Activated CD4-positive, CD25-positive, alpha-beta regulatory T cell treated with anti-CD3 and anti-CD28 coated beads, Interleukin-2, amount 50 U/mL, for 72 hours (primary cell): ENCODE measurements around the gene SMYD1.
A peak's percentile ranks its signal among the peaks of the same experiment; 100 is the strongest.
"Not testable (repeated sequence)": the region's sequence is repeated elsewhere in the genome, so short reads cannot be mapped to it uniquely, and the experiment has no call there.

ENCODE experiments used
- DNase-seq: peaks from one replicate; pipeline ENCODE4 v3.0.0; 2021

SMYD1 gene

GRCh38 chr2:88067598-88067997, at the start of gene SMYD1:
SMYD1 (plus strand) TSS chr2:88067825; CDS start chr2:88067865, 40 bp downstream.
- no peak for DNase-seq

- not testable (repeated sequence) for DNase-seq
Observed at GRCh38 chr2:88018077-88018805, 49.4 kb upstream of the SMYD1 start.

DNA sequence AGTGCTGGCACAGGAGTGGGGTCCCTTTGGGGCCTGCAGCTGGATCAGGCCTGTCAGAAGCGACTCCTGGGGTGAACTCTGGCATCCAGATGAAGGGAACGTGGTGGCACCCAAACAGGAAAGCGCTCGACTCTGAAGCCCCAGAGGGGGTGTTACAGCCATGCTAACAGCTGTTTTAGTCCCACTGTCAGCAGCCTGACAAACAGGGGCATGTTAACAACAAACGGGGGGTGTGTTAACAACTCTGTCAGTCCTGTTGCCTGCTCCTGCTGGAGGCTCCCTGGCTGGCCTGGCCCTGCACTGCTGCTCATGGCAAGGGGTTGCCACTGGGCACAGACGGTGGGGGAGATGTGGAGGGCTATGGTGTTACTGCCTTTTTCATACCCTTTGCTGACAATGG, 48.7 kb upstream of the SMYD1 start:
- DNase-seq: no peak

DNA sequence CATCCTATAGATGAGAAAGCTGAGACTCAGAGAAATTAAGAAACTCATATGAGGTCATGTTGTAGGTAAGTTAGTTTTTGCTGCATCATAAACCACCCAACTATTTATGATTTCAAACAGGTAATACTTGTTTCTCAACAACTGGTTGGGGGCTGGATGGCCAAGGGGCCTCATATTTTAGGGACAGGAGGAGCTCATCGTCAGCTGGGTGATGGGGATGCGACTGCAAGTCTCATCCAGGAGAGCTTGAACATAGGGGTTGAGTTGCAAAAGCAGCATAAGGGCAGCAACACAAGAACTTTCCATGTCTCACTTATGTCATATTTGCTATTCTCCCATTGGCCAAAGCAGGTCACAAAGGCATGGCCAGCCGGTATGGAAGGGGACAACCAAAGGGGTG, 47.6 kb upstream of the SMYD1 start:
- DNase-seq: no peak

DNA sequence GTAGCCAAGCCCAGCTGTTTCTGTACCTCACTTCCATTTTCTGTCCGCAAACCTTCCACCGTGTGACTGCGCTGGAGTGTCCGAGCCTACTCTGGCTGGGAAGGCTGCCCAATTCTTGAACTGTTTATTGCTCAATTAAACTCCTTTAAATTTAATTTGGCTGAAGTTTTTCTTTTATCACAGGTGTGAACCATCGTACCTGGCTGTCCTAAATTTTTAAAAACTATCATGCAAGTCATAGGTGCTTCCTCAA, 45.0 kb upstream of the SMYD1 start:
- DNase-seq: no peak

GRCh38 chr2:88024509-88024908, 43.1 kb upstream of the SMYD1 start:
- DNase-seq: no peak

GRCh38 chr2:88027697-88028389, 39.8 kb upstream of the SMYD1 start:
- DNase-seq: no peak

- no peak for DNase-seq
Observed at GRCh38 chr2:88028931-88029330, 38.7 kb upstream of the SMYD1 start.

GRCh38 chr2:88032070-88032702, 35.4 kb upstream of the SMYD1 start:
- no peak for DNase-seq

GRCh38 chr2:88036182-88036581, 31.4 kb upstream of the SMYD1 start:
- DNase-seq: no peak

- no peak for DNase-seq
Observed at GRCh38 chr2:88036606-88037005, 31.0 kb upstream of the SMYD1 start.

DNA sequence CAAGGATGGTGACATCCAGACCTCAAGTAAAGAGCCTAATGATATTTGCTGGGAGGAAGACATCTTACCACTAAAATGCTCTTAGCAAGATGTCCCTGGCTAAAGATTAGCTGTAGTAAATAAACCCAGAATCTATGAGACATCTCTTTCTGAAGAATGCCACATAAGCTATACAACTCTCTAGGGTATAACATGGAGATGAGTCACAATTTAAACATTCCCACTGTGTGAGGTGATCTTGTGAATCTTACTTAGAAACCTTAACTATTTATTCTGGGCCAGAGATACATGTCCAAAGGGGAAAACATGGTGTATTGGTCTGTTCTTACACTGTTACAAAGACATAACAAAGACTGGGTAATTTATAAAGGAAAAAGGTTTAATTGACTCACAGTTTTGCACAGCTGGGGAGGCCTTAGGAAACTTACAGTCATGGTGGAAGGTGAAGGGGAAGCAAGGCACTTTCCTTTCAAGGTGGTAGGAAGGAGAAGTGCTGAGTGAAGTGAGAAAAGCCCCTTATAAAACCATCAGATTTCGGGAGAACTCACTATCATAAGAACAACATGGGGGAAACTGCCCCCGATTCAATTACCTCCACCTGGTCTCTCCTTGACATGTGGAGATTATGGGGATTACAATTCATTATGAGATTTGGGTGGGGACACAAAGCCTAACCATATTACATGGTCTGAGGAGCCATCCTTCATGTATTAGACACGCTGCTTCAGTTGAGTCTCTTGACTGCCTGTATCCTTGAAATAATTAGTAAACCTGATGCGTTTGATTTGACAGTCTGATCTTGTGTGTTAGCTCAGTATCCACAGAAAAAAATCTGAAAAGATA, 29.1 kb upstream of the SMYD1 start:
- no peak for DNase-seq

GRCh38 chr2:88042476-88042875, 25.1 kb upstream of the SMYD1 start:
- DNase-seq: no peak

DNA sequence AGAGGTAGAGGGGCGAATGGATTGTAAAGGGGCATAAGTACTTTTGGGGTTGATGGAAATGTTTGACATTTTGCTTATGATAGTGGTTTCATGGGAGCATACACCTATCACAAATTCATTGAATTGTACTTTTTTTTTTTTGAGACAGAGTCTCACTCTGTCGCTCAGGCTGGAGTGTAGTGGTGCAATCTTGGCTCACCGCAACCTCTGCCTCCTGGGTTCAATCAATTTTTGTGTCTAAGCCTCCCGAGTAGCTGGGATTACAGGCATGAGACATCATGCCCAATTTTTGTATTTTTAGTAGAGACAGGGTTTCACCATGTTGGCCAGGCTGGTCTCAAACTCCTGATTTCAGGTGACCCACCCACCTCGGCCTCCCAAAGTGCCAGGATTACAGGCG, 22.1 kb upstream of the SMYD1 start:
- not testable (repeated sequence) for DNase-seq

- DNase-seq: no peak
Observed at GRCh38 chr2:88048541-88048940, 19.1 kb upstream of the SMYD1 start.

- no peak for DNase-seq
Observed at GRCh38 chr2:88049622-88050021, 18.0 kb upstream of the SMYD1 start.

GRCh38 chr2:88051792-88052191, 15.8 kb upstream of the SMYD1 start:
- no peak for DNase-seq

GRCh38 chr2:88053296-88053695, 14.3 kb upstream of the SMYD1 start:
- DNase-seq: no peak

GRCh38 chr2:88053934-88054781, 13.5 kb upstream of the SMYD1 start:
- DNase-seq: no peak

- DNase-seq: no peak
Observed at GRCh38 chr2:88054782-88055370, 12.7 kb upstream of the SMYD1 start.

- DNase-seq: peak; percentile 92
Observed at GRCh38 chr2:88055371-88056128, 12.1 kb upstream of the SMYD1 start, which contains the start of gene KRCC1. KRCC1 (minus strand) TSS chr2:88055783; CDS start chr2:88028563, 27,220 bp downstream.
